ENCODE measurements around the gene TLR9.
"Not testable (repeated sequence)": the region's sequence is repeated elsewhere in the genome, so short reads cannot be mapped to it uniquely, and the experiment has no call there.

Gene TLR9

GRCh38 chr3:52225452-52226228 lies at the start of gene TLR9:
Gene TLR9 (minus strand): TSS chr3:52225645. CDS start chr3:52225529, 116 bp downstream.
- peak; percentile 90 for DNase-seq

GRCh38 chr3:52274781-52275180 lies 49.3 kb upstream of the TLR9 start:
- DNase-seq: not testable (repeated sequence)

- DNase-seq: no peak
Measured at GRCh38 chr3:52272831-52273230, 47.4 kb upstream of the TLR9 start.

- DNase-seq: not testable (repeated sequence)
Measured at GRCh38 chr3:52272172-52272571, 46.7 kb upstream of the TLR9 start.

- DNase-seq: no peak
Measured at GRCh38 chr3:52270252-52270754, 44.9 kb upstream of the TLR9 start.

GRCh38 chr3:52269776-52270175 lies 44.3 kb upstream of the TLR9 start:
- no peak for DNase-seq

GRCh38 chr3:52268036-52268435 lies 42.6 kb upstream of the TLR9 start:
- DNase-seq: no peak

GRCh38 chr3:52265387-52265786 lies 39.9 kb upstream of the TLR9 start:
- no peak for DNase-seq

- no peak for DNase-seq
Measured at GRCh38 chr3:52262447-52262846, 37.0 kb upstream of the TLR9 start.

GRCh38 chr3:52259448-52259847 lies 34.0 kb upstream of the TLR9 start:
- no peak for DNase-seq

GRCh38 chr3:52259035-52259434 lies 33.6 kb upstream of the TLR9 start:
- no peak for DNase-seq

GRCh38 chr3:52257911-52258310 lies 32.5 kb upstream of the TLR9 start:
- DNase-seq: no peak

- DNase-seq: no peak
Measured at GRCh38 chr3:52256622-52257021, 31.2 kb upstream of the TLR9 start.

- DNase-seq: no peak
Measured at GRCh38 chr3:52256159-52256558, 30.7 kb upstream of the TLR9 start.

GRCh38 chr3:52254608-52255007 lies 29.2 kb upstream of the TLR9 start:
- no peak for DNase-seq

- no peak for DNase-seq
Measured at GRCh38 chr3:52253314-52254304, 28.2 kb upstream of the TLR9 start.

GRCh38 chr3:52250122-52250521 lies 24.7 kb upstream of the TLR9 start:
- no peak for DNase-seq

GRCh38 chr3:52249683-52250082 lies 24.2 kb upstream of the TLR9 start:
- DNase-seq: no peak

GRCh38 chr3:52248816-52249547 lies 23.5 kb upstream of the TLR9 start:
- no peak for DNase-seq

- no peak for DNase-seq
Measured at GRCh38 chr3:52248165-52248541, 22.7 kb upstream of the TLR9 start.

- DNase-seq: no peak
Measured at GRCh38 chr3:52247409-52248164, 22.1 kb upstream of the TLR9 start.

- DNase-seq: no peak
Measured at GRCh38 chr3:52246728-52247408, 21.4 kb upstream of the TLR9 start.
